B cell (primary cell): ENCODE results near the gene HAP1. TPM values are rescaled to one million over a fixed set of nuclear protein-coding genes. Genes with fewer than 3 reads are reported as not detected.

Experiments
- ATAC-seq: fragments of 200-7000 bp; cut with Tn5 transposase; one replicate; pipeline ENCODE4 v1.10.0; 2021; ENCODE audit warnings: low read depth, mild to moderate bottlenecking, moderate number of reproducible peaks, moderate library complexity
- CTCF ChIA-PET: fragments of 350-600 bp; sonication (Branson Sonifier 250); formaldehyde crosslinking; loops from one replicate; lab custom pipeline; 2021; ENCODE audit warnings: antibody characterized with exemption, inconsistent platforms; lab: Charles Lee
- POLR2A ChIA-PET: fragments of 350-600 bp; sonication (Branson Sonifier 250); formaldehyde crosslinking; loops from one replicate; lab custom pipeline; 2021; ENCODE audit warnings: antibody characterized with exemption; lab: Charles Lee
- DNase-seq: peaks from one replicate; pipeline ENCODE4 v3.0.0; 2013
- H2AFZ ChIP-seq: 2 replicates; pipeline ENCODE4 v1.6.1; 2012; ENCODE audit warnings: mild to moderate bottlenecking, low read depth, low read length; ENCODE audit not compliant: insufficient read depth, poor library complexity, severe bottlenecking
- H3K27ac ChIP-seq, 2 donors: 1 replicate in 1 of 2; 2 replicates in 1 of 2; pipeline ENCODE4 v1.5.1; 2012 to 2013; ENCODE audit warnings: low read length in 2 of 2, mild to moderate bottlenecking in 2 of 2, moderate library complexity in 1 of 2
- H3K27me3 ChIP-seq, 4 experiments: fragments of 200-600 bp in 1 of 4; sonication (generic) in 1 of 4; replicated peaks in 1 of 4; 1 replicate in 2 of 4; 2 replicates in 2 of 4; pipeline versions ENCODE4 v1.6.1 to v1.7.0; 2013 to 2016; ENCODE audit warnings: low read length in 3 of 4, mild to moderate bottlenecking in 2 of 4, mixed read lengths in 1 of 4, moderate library complexity in 1 of 4; ENCODE audit not compliant: insufficient read depth in 4 of 4, control insufficient read depth in 3 of 4; ENCODE audit errors: control extremely low read depth in 1 of 4
- H3K36me3 ChIP-seq, 2 experiments: replicated peaks in 1 of 2; 1 replicate in 1 of 2; 2 replicates in 1 of 2; pipeline versions ENCODE4 v1.6.1 to v1.7.1; 2013; ENCODE audit warnings: low read length in 1 of 2; ENCODE audit not compliant: insufficient read depth in 2 of 2, control insufficient read depth in 1 of 2; ENCODE audit errors: control extremely low read depth in 1 of 2, extremely low read depth in 1 of 2
- H3K4me1 ChIP-seq, 2 donors: fragments of 200-600 bp in 1 of 2; sonication (generic) in 1 of 2; 1 replicate in 1 of 2; 2 replicates in 1 of 2; pipeline versions ENCODE4 v1.5.1 to v1.6.1; 2013 to 2017; ENCODE audit warnings: low read length in 2 of 2; ENCODE audit not compliant: control insufficient read depth in 2 of 2, insufficient read depth in 2 of 2
- H3K4me2 ChIP-seq: replicated peaks from 2 replicates; pipeline ENCODE3; 2012; ENCODE audit warnings: mild to moderate bottlenecking, low read depth, low read length; ENCODE audit not compliant: poor library complexity, severe bottlenecking
- H3K4me3 ChIP-seq, 5 experiments: fragments of 200-600 bp in 1 of 5; sonication (generic) in 1 of 5; 1 replicate in 3 of 5; 2 replicates in 2 of 5; pipeline versions ENCODE4 v1.5.1 to v1.7.0; 2011 to 2016; ENCODE audit warnings: low read length in 4 of 5, mild to moderate bottlenecking in 4 of 5, low read depth in 2 of 5, control low read depth in 1 of 5, moderate library complexity in 1 of 5; ENCODE audit not compliant: insufficient read depth in 1 of 5; ENCODE audit errors: control extremely low read depth in 1 of 5, extremely low read depth in 1 of 5
- H3K79me2 ChIP-seq: fragments of 200-600 bp; sonication (generic); one replicate; pipeline ENCODE4 v1.6.0; 2016; ENCODE audit warnings: low read length; ENCODE audit not compliant: control insufficient read depth, insufficient read depth
- H3K9ac ChIP-seq: fragments of 200-600 bp; sonication (generic); 2 replicates; pipeline ENCODE4 v1.6.1; 2017; ENCODE audit warnings: mild to moderate bottlenecking, low read length, moderate library complexity
- H3K9me3 ChIP-seq, 3 donors: one replicate each; pipeline versions ENCODE4 v1.6.1 to v1.7.1; 2013; ENCODE audit warnings: low read length in 2 of 3; ENCODE audit not compliant: control insufficient read depth in 2 of 3, insufficient read depth in 1 of 3; ENCODE audit errors: control extremely low read depth in 1 of 3
- H4K20me1 ChIP-seq: 2 replicates; pipeline ENCODE4 v1.6.0; 2012; ENCODE audit warnings: mild to moderate bottlenecking, low read length; ENCODE audit not compliant: insufficient read depth, control insufficient read depth, poor library complexity, severe bottlenecking
- H3K27ac Mint-ChIP-seq: one replicate; pipeline ENCODE4 v1.8.0; 2021; ENCODE audit warnings: mixed read lengths
- H3K27me3 Mint-ChIP-seq: one replicate; pipeline ENCODE4 v1.8.0; 2021; ENCODE audit warnings: mixed read lengths
- H3K4me1 Mint-ChIP-seq: one replicate; pipeline ENCODE4 v1.8.0; 2021; ENCODE audit warnings: mixed read lengths
- H3K4me3 Mint-ChIP-seq: one replicate; pipeline ENCODE4 v1.8.0; 2021; ENCODE audit warnings: mixed read lengths
- H3K9me3 Mint-ChIP-seq: one replicate; pipeline ENCODE4 v1.8.0; 2022; ENCODE audit warnings: mixed read lengths; ENCODE audit not compliant: insufficient read depth
- EZH2 ChIP-seq: IDR thresholded peaks from 2 replicates; pipeline ENCODE4 v1.6.1; 2012; ENCODE audit warnings: borderline replicate concordance, low read depth, mild to moderate bottlenecking, moderate library complexity, low read length; ENCODE audit not compliant: insufficient read depth, poor library complexity, severe bottlenecking
- WGBS: methylation state at CpG from one replicate; pipeline ENCODE4 v1.1.5; 2013; ENCODE audit warnings: missing lambda C conversion rate; ENCODE audit not compliant: insufficient coverage; 5-methylcytosine and 5-hydroxymethylcytosine counted together
- intact Hi-C: fragments of 100-400 bp; cut with micrococcal nuclease; formaldehyde crosslinking; loops from one replicate; pipeline ENCODE4 v1.10.0; 2022
- polyA plus RNA-seq: library from polyadenylated mRNA; depleted of rRNA; stranded (reverse); fragments of >200 nt; gene quantifications from 2 replicates; pipeline ENCODE4 v1.2.3, GENCODE V29; 2012
- total RNA-seq, 2 donors: library from RNA; stranded (reverse); fragments of 120-200 nt in 1 of 2; gene quantifications; 1 replicate in 1 of 2; 2 replicates in 1 of 2; pipeline versions ENCODE4 v1.2.3 to v1.2.4, GENCODE V29; 2013 to 2022
- TF ChIP-seq, protein P1 (sequence below): fragments of 200-600 bp; IDR thresholded peaks from one replicate; pipeline ENCODE4 v1.8.0; 2022; ENCODE audit warnings: antibody characterized with exemption, mild to moderate bottlenecking

HAP1 gene
- total and polyA plus RNA-seq, 2 donors (not counting 1 experiment from before 2014, with no cell fraction given) = 0.03 to 0.37 TPM

DNA sequence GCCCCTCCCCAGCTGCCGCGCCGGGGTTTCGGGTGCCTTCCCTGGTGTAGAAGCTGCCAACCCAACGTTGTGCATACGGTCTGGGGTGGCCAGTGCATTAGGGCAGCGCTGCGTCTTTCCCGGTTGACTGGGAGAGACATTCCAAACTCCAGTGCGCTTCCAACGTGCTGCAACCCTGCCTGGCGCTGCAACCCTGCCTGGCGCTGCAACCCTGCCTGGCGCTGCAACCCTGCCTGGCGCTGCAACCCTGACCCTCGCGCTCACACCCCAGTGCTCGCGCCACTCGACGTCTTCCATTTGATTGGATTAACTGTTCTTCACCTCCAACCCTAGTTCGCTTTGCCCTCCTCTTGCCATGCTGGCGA is 488 bp upstream of the HAP1 start:
- ChIA-PET POLR2A (interaction anchor here (1.5 kb wide), 1 partner anchor 46 kb away, joined by 4 read pairs; the partner anchor contains the start of gene EIF1), CTCF (interaction anchor here (4.7 kb wide), 1 partner anchor 67 kb away, joined by 100 read pairs; no protein-coding TSS in a partner anchor)
- Histone ChIP-seq H3K79me2 (no peaks in the 10 kb centered on the region), H3K27ac (no peak overlapping the region), H3K4me2 (peak overlapping the region; percentile 87), H3K4me3 (peak overlapping the region in 4 of 5 experiments; percentile 12 to 57 (median 28)), H3K27me3 (peaks cover 0 to 56% (median 28%) of the 10 kb centered on the region in 4 experiments), H3K9me3 (peaks cover 0 to 6% (median 0%) of the 10 kb centered on the region in 3 donors), H3K36me3 (no peaks in the 10 kb centered on the region), H3K4me1 (peaks cover 23 to 25% of the 10 kb centered on the region in 2 donors), H2AFZ (peak overlapping the region; percentile 73), H3K9ac (peak overlapping the region; percentile 60), H4K20me1 (no peaks in the 10 kb centered on the region)
- peaks cover 47% of the 10 kb centered on the region for H3K27me3 Mint-ChIP-seq
- intact Hi-C loops = loop anchor here (5.0 to 10.0 kb wide), 2 partner anchors 52 to 230 kb away; partner anchors contain the start of genes CNP and JUP
- DNase-seq = no peak
- TF ChIP-seq, protein P1, sequence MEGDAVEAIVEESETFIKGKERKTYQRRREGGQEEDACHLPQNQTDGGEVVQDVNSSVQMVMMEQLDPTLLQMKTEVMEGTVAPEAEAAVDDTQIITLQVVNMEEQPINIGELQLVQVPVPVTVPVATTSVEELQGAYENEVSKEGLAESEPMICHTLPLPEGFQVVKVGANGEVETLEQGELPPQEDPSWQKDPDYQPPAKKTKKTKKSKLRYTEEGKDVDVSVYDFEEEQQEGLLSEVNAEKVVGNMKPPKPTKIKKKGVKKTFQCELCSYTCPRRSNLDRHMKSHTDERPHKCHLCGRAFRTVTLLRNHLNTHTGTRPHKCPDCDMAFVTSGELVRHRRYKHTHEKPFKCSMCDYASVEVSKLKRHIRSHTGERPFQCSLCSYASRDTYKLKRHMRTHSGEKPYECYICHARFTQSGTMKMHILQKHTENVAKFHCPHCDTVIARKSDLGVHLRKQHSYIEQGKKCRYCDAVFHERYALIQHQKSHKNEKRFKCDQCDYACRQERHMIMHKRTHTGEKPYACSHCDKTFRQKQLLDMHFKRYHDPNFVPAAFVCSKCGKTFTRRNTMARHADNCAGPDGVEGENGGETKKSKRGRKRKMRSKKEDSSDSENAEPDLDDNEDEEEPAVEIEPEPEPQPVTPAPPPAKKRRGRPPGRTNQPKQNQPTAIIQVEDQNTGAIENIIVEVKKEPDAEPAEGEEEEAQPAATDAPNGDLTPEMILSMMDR = no peak
- no peak for TF ChIP-seq EZH2
- WGBS = 6% methylated on average over 23 of the region's 23 CpGs
- no peak overlapping the region for H3K27ac Mint-ChIP-seq
- peaks cover 11% of the 10 kb centered on the region for H3K4me1 Mint-ChIP-seq
- peak overlapping the region; percentile 78 for H3K4me3 Mint-ChIP-seq
- no peak for ATAC-seq
- H3K9me3 Mint-ChIP-seq = no peaks in the 10 kb centered on the region

DNA sequence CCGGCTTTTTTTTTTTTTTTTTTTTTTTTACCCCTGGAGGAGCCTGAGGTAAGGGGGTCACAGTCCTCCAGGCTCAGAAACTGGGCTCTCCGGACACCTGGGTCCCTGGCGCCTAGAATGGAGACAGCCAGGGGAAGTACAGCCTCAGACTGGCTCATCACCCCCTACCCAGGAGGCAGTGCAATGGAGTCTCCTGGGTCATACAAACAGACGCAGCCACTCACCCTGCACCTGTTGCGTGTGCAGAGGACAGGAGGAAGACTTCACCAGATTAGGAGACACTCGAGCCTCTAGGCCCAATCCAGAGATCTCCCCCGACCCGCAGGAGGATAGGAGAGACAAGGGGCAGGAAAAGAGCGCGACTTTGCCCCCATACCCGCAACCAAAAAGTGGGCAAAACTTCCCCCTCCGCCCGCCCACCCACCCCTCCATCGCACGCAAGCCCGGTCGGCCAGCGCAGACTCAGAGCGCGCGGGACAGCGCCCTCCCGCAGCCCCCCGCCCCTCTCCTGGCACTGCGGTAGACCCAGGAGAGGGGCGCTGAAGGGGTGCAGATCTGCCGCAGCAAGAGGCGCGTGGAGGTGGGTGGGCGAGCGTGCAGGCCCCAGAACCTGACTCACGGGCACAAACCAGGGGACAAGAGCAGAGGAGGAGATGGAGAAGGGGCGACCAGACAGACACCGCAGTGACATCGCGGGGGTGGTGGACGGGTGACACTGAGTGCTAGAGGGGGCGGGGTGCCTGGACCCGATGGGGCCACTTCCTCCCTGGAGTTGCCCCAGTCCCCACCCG is 900 bp downstream of the HAP1 start:
- Histone ChIP-seq H3K9ac (peak overlapping the region; percentile 60), H2AFZ (peak overlapping the region; percentile 73), H3K9me3 (peaks cover 0 to 6% (median 0%) of the 10 kb centered on the region in 3 donors), H3K4me1 (peaks cover 23 to 25% of the 10 kb centered on the region in 2 donors), H3K27ac (no peak overlapping the region), H3K4me2 (peak overlapping the region; percentile 87), H3K27me3 (peaks cover 0 to 56% (median 28%) of the 10 kb centered on the region in 4 experiments), H3K79me2 (no peaks in the 10 kb centered on the region), H4K20me1 (no peaks in the 10 kb centered on the region), H3K4me3 (peak overlapping the region in 1 of 5 experiments; percentile 57), H3K36me3 (no peaks in the 10 kb centered on the region)
- WGBS = 12% methylated on average over 29 of the region's 40 CpGs
- intact Hi-C loops = loop anchor here (10.0 kb wide), 1 partner anchor 231 kb away; the partner anchor contains the start of gene CNP
- Mint-ChIP-seq H3K4me1 (peaks cover 11% of the 10 kb centered on the region), H3K27me3 (peaks cover 47% of the 10 kb centered on the region), H3K9me3 (no peaks in the 10 kb centered on the region), H3K4me3 (peak overlapping the region; percentile 64), H3K27ac (no peak overlapping the region)
- ATAC-seq = no peak
- TF ChIP-seq, protein P1 = no peak
- TF ChIP-seq EZH2 = no peak
- no peak for DNase-seq
- POLR2A ChIA-PET = interaction anchor here (1.5 kb wide), 1 partner anchor 44 kb away, joined by 4 read pairs; the partner anchor contains the start of gene EIF1
- CTCF ChIA-PET = interaction anchor here (0.6 to 4.7 kb wide), 4 partner anchors 9 to 69 kb away, joined by 3 to 100 read pairs (median 10); no protein-coding TSS in a partner anchor
